D721Med (cell line): ENCODE data around the gene FAM9A.
"Not testable (repeated sequence)": the region's sequence is repeated elsewhere in the genome, so short reads cannot be mapped to it uniquely, and the experiment has no call there.

Experiments
- DNase-seq: peaks from one replicate; pipeline ENCODE4 v3.0.0; 2011; ENCODE audit warnings: low spot score; ENCODE audit not compliant: insufficient read length
- FAIRE-seq: peaks from 2 replicates; lab custom pipeline; 2011; peaks lifted over from hg19 to GRCh38; lab: Jason Lieb, UNC
- CTCF ChIP-seq: IDR thresholded peaks from 2 replicates; pipeline ENCODE4 v1.5.1; 2012; ENCODE audit warnings: mild to moderate bottlenecking, control low read depth; ENCODE audit not compliant: insufficient read depth; ENCODE audit errors: missing control alignments

The FAM9A gene

DNA sequence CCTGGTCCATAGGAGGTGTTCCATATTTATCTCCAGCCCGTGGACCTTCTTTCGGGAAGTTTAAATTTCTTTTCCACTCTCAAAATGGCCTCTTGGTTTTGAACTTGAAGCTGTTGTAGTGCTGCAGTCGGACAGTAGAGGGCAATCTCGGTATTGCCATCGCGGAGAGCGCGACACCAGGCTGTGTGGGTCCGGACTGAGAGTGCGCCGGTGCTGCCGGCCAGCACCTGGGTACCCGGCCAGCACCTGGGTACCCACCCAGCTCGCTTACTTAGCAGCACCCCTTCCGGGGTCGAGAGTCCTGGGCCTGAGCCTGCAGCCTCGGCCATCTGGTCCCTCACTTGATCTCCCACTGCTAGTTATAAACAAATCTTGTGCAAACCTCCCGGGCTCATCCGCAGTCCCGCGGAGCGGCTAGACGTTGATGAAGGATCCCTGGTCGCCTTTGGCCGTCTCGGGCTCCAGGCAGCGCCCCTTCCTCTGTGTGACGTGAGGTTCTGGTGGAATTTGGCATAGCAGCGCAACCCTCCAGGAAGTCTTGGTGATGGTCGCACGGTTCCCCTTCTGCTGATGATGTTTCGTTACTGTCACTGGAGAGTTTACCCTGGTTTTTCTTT is 18.0 kb downstream of the FAM9A start:
- no peak for DNase-seq

DNA sequence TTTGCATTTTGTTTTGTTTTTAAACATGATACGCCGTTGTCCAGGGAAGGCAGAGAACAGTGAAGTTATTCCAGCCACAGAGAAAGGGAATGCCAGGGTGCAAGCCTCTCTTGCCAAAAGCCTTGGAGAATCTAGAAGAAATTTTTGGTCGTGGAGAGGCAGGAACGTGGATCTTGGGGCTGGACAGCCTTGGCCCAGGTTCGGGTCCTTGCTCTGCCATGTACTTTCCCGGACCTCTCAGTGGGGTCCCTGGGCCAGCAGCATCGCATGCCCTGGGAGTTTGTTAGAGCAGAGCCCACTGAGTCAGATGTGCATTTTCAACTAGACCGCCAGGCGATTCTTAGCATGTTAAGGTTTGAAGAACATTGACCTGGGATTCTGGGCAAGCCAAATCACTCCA is 18.6 kb downstream of the FAM9A start:
- TF ChIP-seq CTCF = no peak
- FAIRE-seq = no peak
- DNase-seq = no peak

More for the DNA sequence above, 18.0 kb downstream of the FAM9A start:
- FAIRE-seq = no peak
- no peak for TF ChIP-seq CTCF

- not testable (repeated sequence) for DNase-seq, FAIRE-seq
These were observed 19.3 kb downstream of the FAM9A start for GRCh38 chrX:8781921-8782320.

DNA sequence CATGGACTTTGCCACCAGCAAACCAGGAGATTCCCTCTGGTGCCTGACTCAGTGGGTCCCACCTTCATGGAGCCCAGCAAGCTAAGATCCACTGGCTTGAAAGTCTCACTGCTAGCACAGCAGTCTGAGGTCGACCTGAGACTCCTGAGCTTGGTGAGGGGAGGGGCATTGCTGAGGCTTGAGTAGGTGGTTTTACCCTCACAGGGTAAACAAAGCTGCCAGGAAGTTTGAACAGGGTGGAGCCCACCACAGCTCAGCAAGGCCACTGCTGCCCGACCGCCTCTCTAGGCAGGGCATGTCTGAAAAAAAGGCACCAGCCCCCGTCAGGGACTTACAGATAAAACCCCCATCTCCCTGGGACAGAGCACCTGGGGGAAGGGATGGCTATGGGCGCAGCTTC is 28.1 kb downstream of the FAM9A start:
- FAIRE-seq (no peak), DNase-seq (no peak)
- TF ChIP-seq CTCF = no peak

- FAIRE-seq (no peak), DNase-seq (no peak)
- TF ChIP-seq CTCF = no peak
These were observed 41.2 kb downstream of the FAM9A start for GRCh38 chrX:8760021-8760420.

DNA sequence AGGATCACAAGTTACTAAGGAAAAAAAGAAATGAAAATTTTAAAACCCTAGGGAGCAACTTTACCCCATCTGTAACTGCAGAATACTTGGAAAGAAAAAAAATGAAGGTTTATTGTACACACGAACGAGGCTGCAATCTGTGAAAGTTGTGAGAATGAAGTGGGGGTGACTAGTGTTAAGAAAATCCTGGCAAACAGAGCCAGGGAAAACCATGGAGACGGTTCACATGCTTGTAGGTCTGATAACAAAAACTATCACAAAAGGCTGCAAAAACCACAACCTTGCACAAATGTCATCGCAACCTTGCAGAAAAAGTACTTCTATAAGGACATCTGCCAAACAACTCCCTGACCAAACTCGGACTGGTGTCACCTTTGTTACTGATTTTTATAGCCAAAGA is 42.5 kb downstream of the FAM9A start:
- DNase-seq = not testable (repeated sequence)
- peak; percentile 77 for FAIRE-seq

DNA sequence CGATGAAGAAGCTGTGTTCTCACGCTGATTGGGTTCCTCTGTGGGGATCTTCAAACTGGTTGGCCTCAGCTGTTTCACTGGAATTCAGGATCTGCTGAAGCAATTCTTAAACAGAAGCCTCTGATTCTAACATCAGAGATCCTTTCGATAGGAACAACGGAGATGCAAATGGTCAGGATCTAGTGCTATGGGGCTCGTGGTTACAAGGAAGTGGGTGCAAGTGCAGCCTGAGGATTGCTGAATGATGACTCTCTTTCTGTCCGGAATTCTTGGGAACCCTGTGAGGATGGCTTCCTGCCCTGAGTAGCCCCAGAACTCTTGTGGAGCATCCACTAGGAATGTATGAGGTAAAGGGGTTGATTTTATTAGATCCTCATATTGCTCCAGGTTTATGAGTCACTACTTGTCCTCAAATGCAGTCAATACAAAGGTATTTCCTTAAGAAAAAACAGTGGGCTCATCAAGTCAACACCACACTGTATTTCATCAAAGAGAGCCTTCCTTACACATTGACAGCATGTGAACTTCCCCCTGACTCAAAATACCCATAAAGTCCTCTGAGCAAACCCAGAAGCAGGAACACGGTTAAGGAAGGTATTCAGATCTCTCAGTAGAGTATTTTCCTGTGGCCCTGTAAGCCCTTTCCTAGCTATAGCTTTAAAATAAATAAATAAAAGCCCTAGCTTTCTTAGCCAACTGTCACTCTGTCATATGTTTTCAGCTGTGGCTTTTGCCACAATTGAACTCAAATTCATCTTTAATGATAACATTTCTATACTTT is 43.4 kb downstream of the FAM9A start:
- DNase-seq = not testable (repeated sequence)
- FAIRE-seq = peak; percentile 25

GRCh38 chrX:8755813-8756212 is 45.4 kb downstream of the FAM9A start:
- DNase-seq (no peak), FAIRE-seq (no peak)
- TF ChIP-seq CTCF = no peak
